CD4-positive, alpha-beta T cell treated with Interleukin-15 for 1 hour (primary cell): Measurements from ENCODE around the gene NCAPH2.

Experiments used
- DNase-seq: peaks from one replicate; pipeline ENCODE4 v3.0.0-alpha.2; 2020

The NCAPH2 gene

GRCh38 chr22:50531546-50531961 lies 23.5 kb downstream of the NCAPH2 start:
- DNase-seq = peak; percentile 83

DNA sequence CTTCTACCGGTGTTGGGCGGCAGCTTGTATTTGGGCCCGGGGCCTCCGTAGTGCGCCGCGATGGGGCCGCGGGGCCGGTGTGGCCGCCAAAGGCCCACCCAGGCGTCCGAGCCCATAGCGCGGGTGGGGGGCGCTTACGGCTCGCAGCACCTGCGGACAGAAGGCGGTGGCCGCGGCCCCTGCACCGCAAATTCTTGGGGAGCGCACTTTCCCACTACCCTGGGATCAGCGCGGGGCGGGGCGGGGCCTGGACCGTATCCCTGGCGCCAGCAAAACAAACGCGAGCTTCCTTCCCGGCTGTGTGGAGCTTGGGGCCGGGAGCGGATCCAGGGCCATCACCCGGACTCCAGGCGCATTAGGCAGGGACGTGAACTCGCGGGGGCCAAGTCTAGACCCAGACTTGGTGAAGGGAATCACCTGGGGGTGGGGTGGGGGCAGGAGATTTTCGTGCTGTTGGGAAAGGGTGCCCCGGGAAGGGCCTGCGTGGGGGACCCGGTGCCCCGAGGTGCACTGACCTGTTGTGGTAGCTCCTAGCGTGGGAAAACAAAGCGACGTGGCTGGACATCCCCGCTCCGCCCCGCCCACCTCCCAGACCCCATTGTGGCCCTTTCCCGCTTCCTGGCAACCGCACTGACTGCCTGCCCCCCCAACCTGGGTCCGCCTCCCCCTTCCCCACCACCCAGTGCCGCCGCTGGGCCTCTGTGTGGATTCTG lies 24.1 kb downstream of the NCAPH2 start:
- DNase-seq = peak; percentile 47

DNA sequence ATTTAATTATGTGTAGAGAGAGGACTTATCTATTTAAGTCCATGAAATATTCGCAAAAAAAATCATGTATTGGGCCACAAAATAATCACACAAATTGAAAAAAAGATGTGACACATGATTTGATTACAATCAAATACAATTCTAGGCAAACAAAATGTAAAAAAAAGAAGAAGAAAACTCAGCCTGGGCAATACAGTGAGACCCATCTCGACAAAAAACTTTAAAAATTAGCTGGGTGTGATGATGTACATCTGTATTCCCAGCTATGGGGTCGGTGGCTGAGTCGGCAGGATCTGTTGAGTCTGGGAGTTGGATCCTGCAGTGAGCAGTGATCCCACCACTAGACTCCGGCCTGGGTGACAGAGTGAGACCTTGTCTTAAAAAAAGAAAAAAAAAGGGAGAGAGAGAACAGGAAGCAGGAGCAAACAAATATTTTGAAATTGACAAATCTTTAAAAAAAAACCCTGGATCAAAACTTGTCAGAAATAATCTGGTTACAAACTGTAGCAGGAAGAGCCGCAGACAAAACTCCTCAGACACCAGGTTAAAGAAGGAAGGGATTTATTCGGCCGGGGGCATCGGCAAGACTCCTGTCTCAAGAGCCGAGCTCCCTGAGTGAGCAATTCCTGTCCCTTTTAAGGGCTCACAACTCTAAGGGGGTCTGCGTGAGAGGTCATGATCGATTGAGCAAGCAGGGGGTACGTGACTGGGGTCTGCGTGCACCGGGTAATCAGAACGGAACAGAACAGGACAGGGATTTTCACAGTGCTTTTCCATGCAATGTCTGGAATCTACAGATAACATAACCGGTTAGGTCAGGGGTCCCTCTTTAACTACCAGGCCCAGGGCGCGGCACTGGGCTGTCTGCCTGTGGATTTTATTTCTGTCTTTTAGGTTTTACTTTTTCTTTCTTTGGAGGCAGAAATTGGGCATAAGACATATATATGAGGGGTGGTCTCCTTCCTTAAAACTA lies 25.1 kb downstream of the NCAPH2 start:
- DNase-seq = no peak

GRCh38 chr22:50533856-50534711 lies 26.1 kb downstream of the NCAPH2 start:
- peak; percentile 57 for DNase-seq

GRCh38 chr22:50535113-50535512 lies 27.1 kb downstream of the NCAPH2 start:
- no peak for DNase-seq

- no peak for DNase-seq
These were observed 28.2 kb downstream of the NCAPH2 start for GRCh38 chr22:50536226-50536625.

DNA sequence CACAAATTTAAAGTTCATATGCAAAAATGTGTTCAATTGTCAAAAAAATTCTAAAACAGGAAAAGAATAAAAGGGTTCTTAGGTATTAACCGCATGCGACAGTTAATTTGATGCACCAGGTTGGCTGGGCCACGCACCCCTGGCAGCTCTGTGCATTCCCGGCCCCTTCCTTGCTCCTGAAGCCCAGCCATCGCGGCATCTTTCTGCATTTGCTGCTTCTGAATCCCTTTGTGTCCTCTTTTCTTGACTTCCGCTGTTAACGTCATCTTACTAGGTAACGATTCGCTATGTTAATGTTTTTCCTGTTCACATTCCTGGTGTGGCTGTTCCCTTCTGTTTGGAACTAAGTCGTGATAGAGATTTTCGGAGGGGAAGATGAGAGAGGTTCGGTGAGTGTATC lies 29.7 kb downstream of the NCAPH2 start:
- no peak for DNase-seq

DNA sequence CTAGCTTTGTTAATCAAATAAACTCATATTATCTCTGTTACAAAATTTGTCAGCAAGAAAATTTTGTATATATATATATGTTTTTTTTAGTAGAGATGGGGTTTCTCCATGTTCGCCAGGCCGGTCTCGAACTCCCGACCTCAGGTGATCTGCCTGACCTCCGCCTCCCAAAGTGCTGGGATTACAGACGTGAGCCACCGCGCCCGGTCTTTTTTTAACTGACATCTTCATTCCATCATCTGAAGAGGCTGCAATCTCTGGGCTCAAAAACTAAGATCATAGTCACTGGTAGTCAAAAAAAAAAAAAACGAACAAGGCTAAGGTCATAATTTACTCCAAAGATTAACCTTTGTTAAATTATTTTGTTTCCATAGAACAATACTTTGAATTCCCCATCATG lies 32.4 kb downstream of the NCAPH2 start:
- DNase-seq = no peak

DNA sequence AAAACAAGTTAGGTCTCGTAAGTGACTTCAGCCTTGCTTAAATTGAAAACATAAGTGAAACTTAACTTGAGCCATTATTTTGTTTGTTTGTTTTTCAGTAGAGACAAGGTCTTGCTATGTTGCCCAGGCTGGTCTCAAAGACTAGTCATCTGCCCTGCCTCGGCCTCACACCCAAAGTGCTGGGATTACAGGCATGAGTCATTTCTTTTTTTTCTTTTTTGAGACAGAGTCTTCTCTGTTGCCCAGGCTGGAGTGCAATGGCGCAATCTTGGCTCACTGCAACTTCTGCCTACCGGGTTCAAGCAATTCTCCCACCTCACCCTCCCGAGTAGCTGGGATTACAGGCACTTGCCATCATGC lies 33.6 kb downstream of the NCAPH2 start:
- DNase-seq = peak; percentile 82

GRCh38 chr22:50542416-50542927 lies 34.4 kb downstream of the NCAPH2 start:
- DNase-seq = peak; percentile 74

DNA sequence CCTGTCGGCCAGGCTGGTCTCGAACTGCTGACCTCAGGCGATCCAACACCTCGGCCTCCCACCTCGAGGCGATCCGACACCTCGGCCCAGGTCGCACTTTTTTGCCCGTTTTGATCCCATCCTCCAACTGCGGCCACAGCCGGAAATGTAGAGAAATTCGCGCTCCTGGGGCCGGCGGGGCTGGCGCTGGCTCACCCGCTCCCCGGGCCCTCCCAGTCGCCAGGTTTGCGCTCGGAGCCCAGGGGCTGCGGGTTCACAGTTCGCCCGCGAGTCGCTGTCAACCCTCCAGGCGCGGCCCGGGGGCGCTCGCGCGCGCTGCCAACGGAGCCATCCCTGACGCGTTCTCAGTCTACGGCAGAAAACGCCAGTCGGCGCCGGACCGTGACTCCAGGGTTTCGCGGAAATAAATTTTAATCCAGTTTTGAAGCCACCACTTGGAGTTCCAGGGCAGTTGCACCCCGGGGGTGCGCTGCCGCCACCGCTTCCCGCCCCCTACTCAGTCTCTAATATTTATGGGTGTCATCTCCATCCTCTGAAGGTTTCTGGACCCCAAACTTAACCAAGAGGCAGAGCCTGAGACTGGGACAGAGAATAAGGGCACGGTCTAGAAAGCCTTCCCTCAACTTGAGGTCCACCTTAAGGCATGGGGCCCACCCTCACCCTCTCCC lies 36.2 kb downstream of the NCAPH2 start:
- DNase-seq = peak; percentile 86

DNA sequence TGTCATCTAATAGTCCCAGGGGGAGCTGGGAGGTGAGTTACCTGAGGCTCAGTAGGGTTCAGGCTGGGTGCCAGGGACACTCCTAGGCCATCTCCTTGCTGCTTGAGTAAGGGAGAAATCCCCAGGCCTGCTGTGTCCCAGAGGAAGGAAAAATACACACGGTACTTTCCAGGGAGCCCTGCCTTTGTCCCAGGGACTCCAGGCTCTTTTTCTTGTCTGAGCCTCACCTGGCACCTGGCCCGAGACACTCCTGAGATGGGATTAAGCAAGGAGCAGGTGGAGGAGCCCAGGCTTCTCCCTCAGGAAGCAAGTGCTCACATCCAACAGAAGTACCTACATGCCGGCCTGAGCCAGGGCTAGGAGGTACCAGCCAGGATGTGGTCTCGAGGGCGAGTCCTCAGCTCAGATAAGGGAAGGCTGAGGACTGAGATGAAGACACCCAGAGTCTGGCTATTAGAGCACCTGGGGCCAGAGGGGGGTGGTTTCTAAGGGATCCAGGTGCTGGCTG lies 36.8 kb downstream of the NCAPH2 start:
- DNase-seq = no peak

DNA sequence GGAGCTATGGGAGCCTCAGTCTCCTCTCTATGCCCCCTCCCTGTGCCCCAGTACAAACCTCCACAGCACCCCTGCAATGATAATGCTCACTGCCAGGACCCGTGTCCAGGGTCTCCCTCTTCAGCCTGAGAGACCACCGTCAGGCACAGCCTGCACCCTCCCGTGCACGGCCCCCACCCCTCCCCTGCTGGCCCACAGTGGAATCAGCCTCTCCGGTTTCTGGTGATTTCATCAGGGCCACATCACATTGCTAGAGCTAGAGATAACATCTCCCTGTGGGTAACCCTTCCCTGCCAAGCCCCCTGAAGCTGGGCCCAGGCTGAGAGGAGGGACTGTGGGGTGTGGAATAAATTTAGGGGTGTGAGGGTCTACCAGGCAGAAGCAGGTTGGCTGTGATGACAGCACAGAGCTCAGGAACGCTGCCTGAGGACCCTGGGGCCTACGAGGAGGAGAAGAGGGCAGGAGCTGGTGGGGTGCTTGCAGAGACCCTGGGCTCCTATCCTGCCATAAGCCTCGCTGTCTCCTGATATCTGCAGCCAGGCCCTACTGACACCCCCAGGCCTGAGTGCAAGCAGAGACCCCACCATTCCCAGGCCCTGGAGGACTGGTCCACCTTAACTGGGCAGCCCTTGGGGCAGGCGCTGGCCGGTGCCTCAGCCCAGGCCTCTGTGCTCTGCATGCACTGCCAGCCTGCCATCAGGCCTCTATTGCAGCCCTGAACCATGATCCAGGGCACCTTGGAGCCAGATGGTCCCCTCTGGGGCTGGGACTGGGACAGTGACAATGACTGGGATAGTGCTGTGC lies 37.7 kb downstream of the NCAPH2 start, which contains the start of gene KLHDC7B:
TSS of gene KLHDC7B (plus strand) at position 378 of the 804 bp plus-strand sequence. CDS start at position 723, 345 bp downstream.
- no peak for DNase-seq

GRCh38 chr22:50546326-50547262 lies 38.6 kb downstream of the NCAPH2 start:
- DNase-seq = no peak

DNA sequence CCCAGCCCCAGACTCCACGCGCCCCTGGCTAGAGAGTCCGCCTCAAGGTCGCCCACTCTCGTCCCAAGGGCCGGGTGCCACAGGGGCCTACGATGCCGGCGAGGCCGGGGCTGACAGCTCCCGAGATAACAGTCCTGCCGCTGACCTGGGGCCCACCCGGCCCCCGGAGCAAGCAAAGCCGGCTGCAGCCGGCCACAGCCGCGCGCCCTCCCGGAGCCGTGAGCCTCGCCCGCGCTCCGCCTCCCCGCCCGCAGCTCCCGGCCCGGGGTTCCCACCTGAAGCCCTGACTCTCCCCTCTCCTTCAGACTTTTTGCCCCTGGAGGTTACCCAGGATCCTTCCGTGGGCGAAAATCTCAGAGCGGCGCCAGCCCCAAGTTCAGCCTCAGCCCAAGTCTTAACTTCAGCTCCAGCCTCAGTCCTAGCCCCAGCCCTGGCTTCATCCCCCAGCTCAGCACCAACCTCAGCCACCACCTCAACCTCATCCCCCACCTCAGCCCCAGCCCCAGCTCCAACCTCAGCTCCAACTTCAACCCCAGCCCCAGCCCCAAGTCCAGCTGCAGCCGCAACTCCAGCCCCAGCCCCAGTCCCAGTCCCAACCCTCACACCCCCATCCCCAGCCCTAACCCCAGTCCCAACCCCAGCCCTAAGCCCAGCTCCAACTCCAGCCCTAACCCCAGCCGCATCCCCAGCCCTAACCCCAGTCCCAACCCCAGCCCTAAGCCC lies 39.4 kb downstream of the NCAPH2 start:
- no peak for DNase-seq

DNA sequence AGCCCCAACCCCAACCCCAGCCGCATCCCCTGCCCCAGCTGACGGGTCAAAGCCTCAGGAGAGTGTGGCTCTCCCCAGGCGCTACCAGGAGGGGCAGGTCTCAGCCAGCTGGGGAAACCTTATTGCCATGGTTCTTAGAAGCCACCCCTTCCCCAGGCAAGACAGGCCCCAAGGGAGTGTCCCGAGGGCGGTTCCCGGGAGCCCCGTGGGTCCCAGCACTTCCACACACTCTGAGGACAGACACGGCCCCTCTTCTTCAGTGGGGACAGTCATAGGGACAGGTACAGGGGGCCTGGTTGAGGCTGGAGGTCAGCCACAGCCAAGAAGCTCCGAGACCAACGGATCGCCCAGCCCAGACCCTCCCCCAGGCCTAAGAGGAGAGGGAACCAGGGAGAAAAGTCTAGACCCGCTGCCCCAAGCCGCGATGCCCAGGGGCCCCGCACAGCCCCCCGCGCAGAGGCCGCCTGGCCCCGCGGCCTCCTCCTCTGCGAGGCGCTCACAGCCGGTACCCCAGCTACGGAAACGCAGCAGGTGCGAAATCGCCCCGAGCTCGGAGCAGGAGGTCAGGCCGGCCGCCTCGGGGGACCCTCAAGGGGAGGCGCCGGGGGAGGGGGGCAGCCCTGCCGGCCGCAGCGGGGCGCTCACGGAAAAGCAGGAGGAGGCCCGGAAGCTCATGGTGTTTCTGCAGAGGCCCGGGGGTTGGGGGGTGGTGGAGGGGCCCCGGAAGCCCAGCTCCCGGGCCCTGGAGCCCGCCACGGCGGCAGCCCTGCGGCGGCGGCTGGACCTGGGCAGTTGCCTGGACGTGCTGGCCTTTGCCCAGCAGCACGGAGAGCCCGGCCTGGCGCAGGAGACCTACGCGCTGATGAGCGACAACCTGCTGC lies 40.3 kb downstream of the NCAPH2 start:
- peak; percentile 43 for DNase-seq

GRCh38 chr22:50548921-50549790 lies 41.1 kb downstream of the NCAPH2 start:
- DNase-seq = no peak
